Activated CD4-positive, alpha-beta T cell treated with anti-CD3 and anti-CD28 coated beads, Interleukin-2, amount 50 U/mL, for 4 hours (primary cell): ENCODE results near the gene ELOVL2.
A peak's percentile ranks its signal among the peaks of the same experiment; 100 is the strongest.
"Not testable (repeated sequence)": the region's sequence is repeated elsewhere in the genome, so short reads cannot be mapped to it uniquely, and the experiment has no call there.

ENCODE experiments used
- DNase-seq, 2 experiments: peaks; one replicate each; pipeline ENCODE4 v3.0.0-alpha.2; 2020

Gene ELOVL2

GRCh38 chr6:11043961-11044711 is at the start of gene ELOVL2:
Gene ELOVL2, minus strand, starts transcription at chr6:11044305. Its CDS starts 75 bp downstream, at chr6:11044230.
- DNase-seq: no peak

- no peak for DNase-seq
Measured at GRCh38 chr6:11093376-11093625, 49.2 kb upstream of the ELOVL2 start.

- DNase-seq: peak in 1 of 2 experiments; percentile 5
Measured at GRCh38 chr6:11092668-11093375, 48.7 kb upstream of the ELOVL2 start.

- DNase-seq: not testable (repeated sequence)
Measured at GRCh38 chr6:11091141-11091540, 47.0 kb upstream of the ELOVL2 start.

- DNase-seq: no peak
Measured at GRCh38 chr6:11089695-11090094, 45.6 kb upstream of the ELOVL2 start.

GRCh38 chr6:11087141-11087812 is 43.2 kb upstream of the ELOVL2 start:
- not testable (repeated sequence) for DNase-seq

- no peak for DNase-seq
Measured at GRCh38 chr6:11085758-11086435, 41.8 kb upstream of the ELOVL2 start.

GRCh38 chr6:11083956-11084355 is 39.9 kb upstream of the ELOVL2 start:
- no peak for DNase-seq

- DNase-seq: no peak
Measured at GRCh38 chr6:11083491-11083890, 39.4 kb upstream of the ELOVL2 start.

GRCh38 chr6:11080296-11080695 is 36.2 kb upstream of the ELOVL2 start:
- no peak for DNase-seq

GRCh38 chr6:11078266-11078665 is 34.2 kb upstream of the ELOVL2 start:
- DNase-seq: no peak

GRCh38 chr6:11076540-11076939 is 32.4 kb upstream of the ELOVL2 start:
- DNase-seq: no peak

GRCh38 chr6:11072101-11072500 is 28.0 kb upstream of the ELOVL2 start:
- DNase-seq: no peak

- DNase-seq: no peak
Measured at GRCh38 chr6:11069760-11070159, 25.7 kb upstream of the ELOVL2 start.

- DNase-seq: no peak
Measured at GRCh38 chr6:11067348-11067747, 23.2 kb upstream of the ELOVL2 start.

- DNase-seq: no peak
Measured at GRCh38 chr6:11066505-11067347, 22.6 kb upstream of the ELOVL2 start.

GRCh38 chr6:11065436-11066202 is 21.5 kb upstream of the ELOVL2 start:
- no peak for DNase-seq

GRCh38 chr6:11064836-11065235 is 20.7 kb upstream of the ELOVL2 start:
- no peak for DNase-seq

- no peak for DNase-seq
Measured at GRCh38 chr6:11062715-11063114, 18.6 kb upstream of the ELOVL2 start.

GRCh38 chr6:11062083-11062482 is 18.0 kb upstream of the ELOVL2 start:
- DNase-seq: no peak

- no peak for DNase-seq
Measured at GRCh38 chr6:11058406-11058805, 14.3 kb upstream of the ELOVL2 start.

GRCh38 chr6:11056871-11057270 is 12.8 kb upstream of the ELOVL2 start:
- no peak for DNase-seq
